Esophagus squamous epithelium (tissue), 5 donors: ENCODE results near the gene CNBP. TPM values are rescaled to one million over a fixed set of nuclear protein-coding genes. Genes with fewer than 3 reads are reported as not detected.
"Not testable (repeated sequence)": the region's sequence is repeated elsewhere in the genome, so short reads cannot be mapped to it uniquely, and the experiment has no call there.

Experiments used
- DNase-seq: peaks from one replicate; lab custom pipeline; 2025; lab: John Stamatoyannopoulos, UW
- H3K27ac ChIP-seq, 4 donors: fragments of 200-600 bp; sonication (generic); one replicate each; pipeline ENCODE4 v1.5.1; 2016 to 2019; ENCODE audit warnings: mild to moderate bottlenecking in 1 of 4
- H3K27me3 ChIP-seq, 4 donors: fragments of 200-600 bp; sonication (generic); 1 replicate in 3 of 4; 2 replicates in 1 of 4; pipeline versions ENCODE4 v1.5.1 to v1.6.0; 2017 to 2021; ENCODE audit warnings: antibody characterized with exemption in 1 of 4
- H3K36me3 ChIP-seq, 3 donors: fragments of 200-600 bp; sonication (generic); one replicate each; pipeline ENCODE4 v1.5.1; 2016 to 2019
- H3K4me1 ChIP-seq, 3 donors: fragments of 200-600 bp; sonication (generic); one replicate each; pipeline ENCODE4 v1.5.1; 2017 to 2019
- H3K4me3 ChIP-seq, 4 donors: fragments of 200-600 bp; sonication (generic); 1 replicate in 3 of 4; 2 replicates in 1 of 4; pipeline ENCODE4 v1.5.1; 2016 to 2019; ENCODE audit warnings: mild to moderate bottlenecking in 2 of 4, moderate library complexity in 1 of 4
- H3K9me3 ChIP-seq, 3 donors: fragments of 200-600 bp; sonication (generic); one replicate each; pipeline ENCODE4 v1.5.1; 2016 to 2019
- POLR2A ChIP-seq, 4 donors: fragments of 450-650 bp; IDR thresholded peaks; one replicate each; pipeline ENCODE4 v1.6.1; 2017; ENCODE audit warnings: antibody characterized with exemption in 4 of 4, mild to moderate bottlenecking in 4 of 4, moderate library complexity in 3 of 4
- WGBS, 2 donors: methylation state at CpG; one replicate each; pipeline ENCODE4 v1.1.5; 2018; 5-methylcytosine and 5-hydroxymethylcytosine counted together
- intact Hi-C: fragments of 100-400 bp; cut with DNase I; formaldehyde crosslinking; loops from one replicate; pipeline ENCODE4 v1.15.0; 2022
- total RNA-seq, 4 donors: library from RNA; depleted of rRNA; stranded (reverse); fragments of >200 nt; gene quantifications; one replicate each; pipeline ENCODE4 v1.1.0, GENCODE V29; 2016
- TF ChIP-seq, protein P1 (sequence below), 6 experiments: fragments of 450-650 bp in 4 of 6; fragments of 200-600 bp in 2 of 6; sonication (generic) in 2 of 6; IDR thresholded peaks; one replicate each; pipeline ENCODE4 v1.5.1; 2016 to 2019; ENCODE audit warnings: antibody characterized with exemption in 6 of 6, mild to moderate bottlenecking in 4 of 6, moderate library complexity in 4 of 6
- donor health status: DM: yes; HTN: yes; CAD: no.

Gene CNBP
- total RNA-seq, 4 donors from 2014 or later, result 209 to 435 (median 293) TPM

DNA sequence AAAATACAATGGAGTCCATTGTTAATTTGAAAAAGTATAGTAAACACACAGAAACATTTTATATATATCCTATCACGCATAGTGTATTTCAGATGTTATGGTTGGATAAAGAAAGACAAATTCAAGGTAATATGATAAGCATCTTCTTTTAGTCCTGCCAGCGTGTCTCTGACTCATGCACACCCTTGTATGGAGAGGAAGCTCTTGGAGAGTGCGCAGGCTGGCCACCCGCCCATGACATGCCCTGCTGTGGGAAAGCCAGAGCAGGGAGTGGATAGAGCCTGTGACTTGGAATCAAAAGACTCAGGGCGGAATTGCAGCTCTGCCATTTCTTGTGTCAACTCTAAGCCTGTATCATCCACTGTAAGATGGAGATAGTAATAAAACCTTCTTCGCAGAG is 42.7 kb upstream of the CNBP start:
- 29 to 35% methylated on average over 5 to 6 of the region's 6 CpGs for WGBS, 2 donors

GRCh38 chr3:129224984-129225393 is 41.3 kb upstream of the CNBP start:
- intact Hi-C loops, result no loop called here
- TF ChIP-seq POLR2A (IDR thresholded peaks at IDR 0.05), result peak in 1 of 4 donors; percentile 28
- TF ChIP-seq, protein P1, sequence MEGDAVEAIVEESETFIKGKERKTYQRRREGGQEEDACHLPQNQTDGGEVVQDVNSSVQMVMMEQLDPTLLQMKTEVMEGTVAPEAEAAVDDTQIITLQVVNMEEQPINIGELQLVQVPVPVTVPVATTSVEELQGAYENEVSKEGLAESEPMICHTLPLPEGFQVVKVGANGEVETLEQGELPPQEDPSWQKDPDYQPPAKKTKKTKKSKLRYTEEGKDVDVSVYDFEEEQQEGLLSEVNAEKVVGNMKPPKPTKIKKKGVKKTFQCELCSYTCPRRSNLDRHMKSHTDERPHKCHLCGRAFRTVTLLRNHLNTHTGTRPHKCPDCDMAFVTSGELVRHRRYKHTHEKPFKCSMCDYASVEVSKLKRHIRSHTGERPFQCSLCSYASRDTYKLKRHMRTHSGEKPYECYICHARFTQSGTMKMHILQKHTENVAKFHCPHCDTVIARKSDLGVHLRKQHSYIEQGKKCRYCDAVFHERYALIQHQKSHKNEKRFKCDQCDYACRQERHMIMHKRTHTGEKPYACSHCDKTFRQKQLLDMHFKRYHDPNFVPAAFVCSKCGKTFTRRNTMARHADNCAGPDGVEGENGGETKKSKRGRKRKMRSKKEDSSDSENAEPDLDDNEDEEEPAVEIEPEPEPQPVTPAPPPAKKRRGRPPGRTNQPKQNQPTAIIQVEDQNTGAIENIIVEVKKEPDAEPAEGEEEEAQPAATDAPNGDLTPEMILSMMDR (IDR thresholded peaks at IDR 0.05), result no peak
- Histone ChIP-seq H3K4me3 (peak overlapping the region in 3 of 4 donors; percentile 4 to 47 (median 18)), H3K36me3 (no peaks in the 10 kb centered on the region), H3K27me3 (no peaks in the 10 kb centered on the region), H3K27ac (peak overlapping the region; percentile 51 to 85 (median 75)), H3K9me3 (no peaks in the 10 kb centered on the region), H3K4me1 (peaks cover 40 to 59% (median 49%) of the 10 kb centered on the region in 3 donors)
- WGBS, 2 donors, result 3 to 10% methylated on average over 5 to 7 of the region's 9 CpGs
- peak; percentile 16 for DNase-seq

More for the DNA sequence above, 42.7 kb upstream of the CNBP start:
- Histone ChIP-seq H3K36me3 (no peaks in the 10 kb centered on the region), H3K27ac (peak overlapping the region; percentile 58 to 85 (median 75)), H3K4me1 (peaks cover 40 to 73% (median 55%) of the 10 kb centered on the region in 3 donors), H3K9me3 (no peaks in the 10 kb centered on the region), H3K27me3 (no peaks in the 10 kb centered on the region), H3K4me3 (peak overlapping the region in 1 of 4 donors; percentile 3)
- TF ChIP-seq, protein P1 (IDR thresholded peaks at IDR 0.05), result no peak
- no peak for TF ChIP-seq POLR2A (IDR thresholded peaks at IDR 0.05)
- intact Hi-C loops, result no loop called here
- no peak for DNase-seq

- peaks cover 35 to 53% (median 46%) of the 10 kb centered on the region in 3 donors for H3K4me1 ChIP-seq
- H3K9me3 ChIP-seq, DNase-seq, H3K4me3 ChIP-seq, intact Hi-C loops, H3K27me3 ChIP-seq, H3K36me3 ChIP-seq: not testable (repeated sequence)
- 68 to 90% methylated on average over 1 of the region's 1 CpG for WGBS, 2 donors
- peak overlapping the region; percentile 51 to 85 (median 75) for H3K27ac ChIP-seq
Measured at GRCh38 chr3:129224387-129224786, 40.7 kb upstream of the CNBP start.

DNA sequence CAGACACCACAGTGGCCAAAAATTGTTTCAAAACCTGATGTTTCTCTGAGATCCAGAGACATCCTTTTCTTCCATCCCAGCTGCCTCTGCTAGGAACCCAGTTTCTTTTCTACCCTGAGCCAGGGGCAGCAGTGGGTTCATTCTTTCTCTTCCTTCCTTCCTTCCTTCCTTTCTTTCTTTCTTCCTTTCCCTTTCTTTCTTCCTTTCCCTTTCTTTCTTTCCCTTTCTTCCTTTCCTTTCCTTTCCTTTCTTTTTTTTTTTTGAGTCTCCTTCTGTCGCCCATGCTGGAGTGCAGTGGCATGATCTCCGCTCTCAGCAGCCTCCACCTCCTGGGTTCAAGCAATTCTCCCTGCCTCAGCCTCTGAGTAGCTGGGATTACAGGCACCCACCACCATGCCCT is 35.0 kb upstream of the CNBP start:
- no peaks in the 10 kb centered on the region for H3K9me3 ChIP-seq
- H3K4me3 ChIP-seq, result no peak overlapping the region
- WGBS, 2 donors, result 90 to 100% methylated on average over 1 to 2 of the region's 2 CpGs
- intact Hi-C loops, result no loop called here
- H3K27me3 ChIP-seq, result no peaks in the 10 kb centered on the region
- no peak for DNase-seq
- H3K4me1 ChIP-seq, result no peaks in the 10 kb centered on the region
- TF ChIP-seq, protein P1 (IDR thresholded peaks at IDR 0.05), result no peak
- no peak overlapping the region for H3K27ac ChIP-seq
- H3K36me3 ChIP-seq, result no peaks in the 10 kb centered on the region

- Histone ChIP-seq H3K9me3 (no peaks in the 10 kb centered on the region), H3K4me3 (no peak overlapping the region), H3K36me3 (no peaks in the 10 kb centered on the region), H3K4me1 (peaks cover 10 to 18% (median 13%) of the 10 kb centered on the region in 3 donors), H3K27ac (no peak overlapping the region), H3K27me3 (no peaks in the 10 kb centered on the region)
- WGBS, 2 donors, result 91 to 97% methylated on average over 5 of the region's 5 CpGs
- intact Hi-C loops, result no loop called here
- DNase-seq, result no peak
- TF ChIP-seq POLR2A (IDR thresholded peaks at IDR 0.05), result no peak
- TF ChIP-seq, protein P1 (IDR thresholded peaks at IDR 0.05), result no peak
Measured at GRCh38 chr3:129213238-129213637, 29.5 kb upstream of the CNBP start.

DNA sequence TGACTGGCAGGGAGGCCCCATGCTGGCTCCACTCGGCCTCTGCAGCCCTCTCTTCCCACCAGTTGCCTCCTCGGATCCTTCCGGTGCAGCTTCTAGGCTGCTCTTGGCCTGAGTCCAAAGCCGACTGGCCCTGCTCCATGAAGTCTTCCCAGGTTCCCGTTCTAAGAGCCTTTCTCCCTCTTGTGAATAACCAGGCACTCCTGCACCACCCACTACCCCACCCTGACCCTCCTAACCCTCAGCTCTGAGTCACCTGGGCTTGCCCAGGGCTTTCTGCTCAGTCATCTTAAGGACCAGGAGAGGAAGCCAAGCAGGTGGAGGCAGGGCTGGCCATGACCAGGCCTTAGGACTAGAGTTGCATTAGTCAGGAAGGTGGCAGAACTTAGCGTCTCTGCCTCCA is 28.1 kb upstream of the CNBP start:
- no peak for TF ChIP-seq POLR2A (IDR thresholded peaks at IDR 0.05)
- TF ChIP-seq, protein P1 (IDR thresholded peaks at IDR 0.05), result no peak
- Histone ChIP-seq H3K9me3 (no peaks in the 10 kb centered on the region), H3K4me1 (peaks cover 10 to 24% (median 16%) of the 10 kb centered on the region in 3 donors), H3K36me3 (no peaks in the 10 kb centered on the region), H3K27ac (peak overlapping the region; percentile 56 to 78 (median 75)), H3K27me3 (no peaks in the 10 kb centered on the region), H3K4me3 (no peak overlapping the region)
- no peak for DNase-seq
- intact Hi-C loops, result no loop called here
- WGBS, 2 donors, result 0 to 7% methylated on average over 5 to 6 of the region's 6 CpGs
